ENCODE results near the gene SIGLEC7.

GRCh38 chr19:51186323-51186722 is 44.2 kb downstream of the SIGLEC7 start:
- no peak for TF ChIP-seq ZBTB21 (tag by site-specific recombination; IDR thresholded peaks at IDR 0.05)
- TF ChIP-seq, protein P1, sequence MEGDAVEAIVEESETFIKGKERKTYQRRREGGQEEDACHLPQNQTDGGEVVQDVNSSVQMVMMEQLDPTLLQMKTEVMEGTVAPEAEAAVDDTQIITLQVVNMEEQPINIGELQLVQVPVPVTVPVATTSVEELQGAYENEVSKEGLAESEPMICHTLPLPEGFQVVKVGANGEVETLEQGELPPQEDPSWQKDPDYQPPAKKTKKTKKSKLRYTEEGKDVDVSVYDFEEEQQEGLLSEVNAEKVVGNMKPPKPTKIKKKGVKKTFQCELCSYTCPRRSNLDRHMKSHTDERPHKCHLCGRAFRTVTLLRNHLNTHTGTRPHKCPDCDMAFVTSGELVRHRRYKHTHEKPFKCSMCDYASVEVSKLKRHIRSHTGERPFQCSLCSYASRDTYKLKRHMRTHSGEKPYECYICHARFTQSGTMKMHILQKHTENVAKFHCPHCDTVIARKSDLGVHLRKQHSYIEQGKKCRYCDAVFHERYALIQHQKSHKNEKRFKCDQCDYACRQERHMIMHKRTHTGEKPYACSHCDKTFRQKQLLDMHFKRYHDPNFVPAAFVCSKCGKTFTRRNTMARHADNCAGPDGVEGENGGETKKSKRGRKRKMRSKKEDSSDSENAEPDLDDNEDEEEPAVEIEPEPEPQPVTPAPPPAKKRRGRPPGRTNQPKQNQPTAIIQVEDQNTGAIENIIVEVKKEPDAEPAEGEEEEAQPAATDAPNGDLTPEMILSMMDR (tag by site-specific recombination; IDR thresholded peaks at IDR 0.05), result no peak
- TF ChIP-seq HOXA7 (CRISPR knock-in tag; IDR thresholded peaks at IDR 0.05; ENCODE audit: borderline replicate concordance), result no peak
- TF ChIP-seq ZNF311 (tag by site-specific recombination; IDR thresholded peaks at IDR 0.05; ENCODE audit: borderline replicate concordance), result no peak
- no peak for TF ChIP-seq FEZF1 (tag by site-specific recombination; IDR thresholded peaks at IDR 0.05)
- no peak for TF ChIP-seq ZNF670 (tag by site-specific recombination; IDR thresholded peaks at IDR 0.05; ENCODE audit: low read depth)
- TF ChIP-seq YY1 (tag by site-specific recombination; IDR thresholded peaks at IDR 0.05), result no peak
- no peak for TF ChIP-seq ZNF114 (tag by site-specific recombination; IDR thresholded peaks at IDR 0.05)

Measured in HEK293 (cell line).